Neural crest cell (in vitro differentiated cells): ENCODE data around the gene ZNF625. TPM values are rescaled to one million over a fixed set of nuclear protein-coding genes. Genes with fewer than 3 reads are reported as not detected.

Experiments
- DNase-seq: peaks from one replicate; pipeline ENCODE4 v3.0.0; 2021; ENCODE audit warnings: low read depth, mixed read lengths, low spot score
- H3K27ac Mint-ChIP-seq: one replicate; pipeline ENCODE4 v1.8.0; 2021; ENCODE audit warnings: mild to moderate bottlenecking, mixed read lengths; ENCODE audit not compliant: unreplicated experiment
- H3K27me3 Mint-ChIP-seq: 2 replicates; pipeline ENCODE4 v1.8.0; 2021; ENCODE audit warnings: low read depth, mild to moderate bottlenecking, mixed read lengths
- H3K36me3 Mint-ChIP-seq: 2 replicates; pipeline ENCODE4 v1.8.0; 2021; ENCODE audit warnings: low read depth, mild to moderate bottlenecking, mixed read lengths
- H3K4me1 Mint-ChIP-seq: 2 replicates; pipeline ENCODE4 v1.8.0; 2021; ENCODE audit warnings: mixed read lengths
- H3K4me3 Mint-ChIP-seq: one replicate; pipeline ENCODE4 v1.8.0; 2021; ENCODE audit warnings: mild to moderate bottlenecking, mixed read lengths
- H3K9me3 Mint-ChIP-seq: 2 replicates; pipeline ENCODE4 v1.8.0; 2021; ENCODE audit warnings: mixed read lengths
- CTCF ChIP-seq: fragments of 200-600 bp; sonication (generic); conservative IDR thresholded peaks from 2 replicates; pipeline ENCODE4 v1.5.0; 2021; ENCODE audit warnings: antibody characterized with exemption, mild to moderate bottlenecking
- total RNA-seq: library from RNA; stranded (reverse); gene quantifications from 2 replicates; pipeline ENCODE4 v1.2.1, GENCODE V29; 2021

The ZNF625 gene
- total RNA-seq, 1 donor from 2014 or later = 22.8 TPM

DNA sequence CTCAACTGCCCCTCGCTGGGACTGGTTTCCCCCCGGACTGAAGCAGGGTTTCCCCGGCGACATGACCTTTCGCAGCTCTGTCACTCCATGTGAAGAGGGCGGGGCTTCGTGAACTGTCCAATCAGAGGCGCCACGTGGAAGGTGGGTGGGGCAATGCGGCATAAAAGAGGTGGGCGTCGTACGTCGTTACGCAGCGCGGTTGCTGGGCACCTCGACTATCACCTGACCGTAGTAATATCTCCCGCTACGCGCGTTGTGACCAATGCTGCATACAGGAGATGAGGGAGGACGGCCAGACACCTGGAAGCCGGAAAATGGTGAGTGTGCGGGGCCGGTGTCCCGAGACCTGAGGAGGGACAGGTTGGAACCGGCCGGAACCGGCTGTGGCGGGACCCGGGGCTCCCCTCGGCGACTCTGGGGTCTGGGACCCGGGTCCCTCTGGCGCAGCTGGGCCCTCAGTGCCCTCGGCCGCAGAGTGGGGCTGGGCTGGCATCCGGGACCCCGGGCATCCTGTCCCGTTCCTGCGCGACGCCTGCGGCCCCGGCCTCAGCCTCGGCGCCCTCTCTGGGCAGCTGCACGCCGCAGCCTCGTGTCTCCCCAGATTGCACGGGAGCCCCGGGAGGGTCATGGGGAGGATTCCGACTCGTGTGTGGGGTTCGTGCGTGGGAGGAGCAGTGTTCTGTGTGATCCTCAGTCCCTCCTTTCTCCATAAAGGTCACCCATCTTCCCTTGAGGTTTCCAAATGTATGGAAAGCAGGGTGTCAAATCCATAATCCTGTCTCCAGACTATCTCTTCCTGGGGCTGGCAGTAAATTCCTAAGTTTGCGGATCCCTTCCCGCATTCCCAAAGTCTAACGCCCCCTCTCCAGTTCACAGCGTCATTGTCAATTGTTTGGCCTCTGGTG lies 38.5 kb upstream of the ZNF625 start:
- H3K36me3 Mint-ChIP-seq = peaks cover 76% of the 10 kb centered on the region
- no peak for DNase-seq
- H3K4me1 Mint-ChIP-seq = no peaks in the 10 kb centered on the region
- H3K27me3 Mint-ChIP-seq = no peaks in the 10 kb centered on the region
- no peak overlapping the region for H3K27ac Mint-ChIP-seq
- H3K4me3 Mint-ChIP-seq = no peak overlapping the region
- H3K9me3 Mint-ChIP-seq = peaks cover 27% of the 10 kb centered on the region
- no peak for TF ChIP-seq CTCF

- no peak for DNase-seq
- no peak overlapping the region for H3K27ac Mint-ChIP-seq
- H3K36me3 Mint-ChIP-seq = peaks cover 87% of the 10 kb centered on the region
- H3K27me3 Mint-ChIP-seq = no peaks in the 10 kb centered on the region
- H3K4me1 Mint-ChIP-seq = no peaks in the 10 kb centered on the region
- no peak for TF ChIP-seq CTCF
- peaks cover 31% of the 10 kb centered on the region for H3K9me3 Mint-ChIP-seq
- H3K4me3 Mint-ChIP-seq = no peak overlapping the region
Measured at GRCh38 chr19:12187625-12188024, 31.1 kb upstream of the ZNF625 start.

GRCh38 chr19:12180377-12180776 lies 23.8 kb upstream of the ZNF625 start:
- no peak for TF ChIP-seq CTCF
- Mint-ChIP-seq H3K27ac (no peak overlapping the region), H3K4me1 (no peaks in the 10 kb centered on the region), H3K4me3 (no peak overlapping the region), H3K9me3 (peaks cover 20% of the 10 kb centered on the region), H3K27me3 (no peaks in the 10 kb centered on the region), H3K36me3 (peaks cover 66% of the 10 kb centered on the region)
- no peak for DNase-seq

- no peaks in the 10 kb centered on the region for H3K27me3 Mint-ChIP-seq
- TF ChIP-seq CTCF = no peak
- DNase-seq = no peak
- no peak overlapping the region for H3K4me3 Mint-ChIP-seq
- H3K4me1 Mint-ChIP-seq = peaks cover 25% of the 10 kb centered on the region
- peaks cover 12% of the 10 kb centered on the region for H3K36me3 Mint-ChIP-seq
- no peaks in the 10 kb centered on the region for H3K9me3 Mint-ChIP-seq
- peak overlapping the region; percentile 1 for H3K27ac Mint-ChIP-seq
Measured at GRCh38 chr19:12166626-12167025, 10.1 kb upstream of the ZNF625 start.

DNA sequence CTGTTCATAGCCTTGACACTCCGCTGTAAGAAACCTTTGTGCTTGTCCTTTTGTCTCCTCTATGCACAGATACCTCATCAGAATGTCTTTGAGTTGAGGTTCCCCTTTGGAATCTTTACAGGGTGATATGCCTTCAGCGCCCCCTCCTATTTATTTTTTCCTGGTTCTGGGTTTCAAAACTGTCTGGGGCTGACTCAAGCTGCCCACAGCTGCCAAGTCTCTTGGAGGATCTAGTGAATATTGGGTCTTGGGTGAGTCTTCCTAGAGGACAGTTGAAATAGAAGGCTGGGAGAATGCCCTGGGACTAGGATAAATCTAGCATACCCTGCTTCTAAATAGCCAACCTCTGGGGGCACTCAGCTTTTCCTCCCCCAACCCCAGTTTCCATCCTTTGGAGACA lies 7.3 kb upstream of the ZNF625 start:
- DNase-seq = no peak

More for the DNA sequence above, 7.3 kb upstream of the ZNF625 start:
- Mint-ChIP-seq H3K4me3 (peak overlapping the region; percentile 89), H3K9me3 (no peaks in the 10 kb centered on the region), H3K36me3 (peaks cover 3% of the 10 kb centered on the region), H3K27ac (peak overlapping the region; percentile 93), H3K27me3 (no peaks in the 10 kb centered on the region), H3K4me1 (peaks cover 25% of the 10 kb centered on the region)
- no peak for TF ChIP-seq CTCF
